GM18505 (cell line): ENCODE results near the gene ZBTB40.

Source experiments
- ATAC-seq: cut with Tn5 transposase; IDR thresholded peaks from one replicate; pipeline ENCODE4 v1.9.1; 2021; ENCODE audit not compliant: unreplicated experiment
- POLR2A ChIP-seq: IDR thresholded peaks from 4 replicates; pipeline ENCODE4 v1.6.1; 2011; ENCODE audit warnings: borderline replicate concordance; ENCODE audit not compliant: insufficient read depth, insufficient read length; ENCODE audit errors: extremely low read depth

Gene ZBTB40

DNA sequence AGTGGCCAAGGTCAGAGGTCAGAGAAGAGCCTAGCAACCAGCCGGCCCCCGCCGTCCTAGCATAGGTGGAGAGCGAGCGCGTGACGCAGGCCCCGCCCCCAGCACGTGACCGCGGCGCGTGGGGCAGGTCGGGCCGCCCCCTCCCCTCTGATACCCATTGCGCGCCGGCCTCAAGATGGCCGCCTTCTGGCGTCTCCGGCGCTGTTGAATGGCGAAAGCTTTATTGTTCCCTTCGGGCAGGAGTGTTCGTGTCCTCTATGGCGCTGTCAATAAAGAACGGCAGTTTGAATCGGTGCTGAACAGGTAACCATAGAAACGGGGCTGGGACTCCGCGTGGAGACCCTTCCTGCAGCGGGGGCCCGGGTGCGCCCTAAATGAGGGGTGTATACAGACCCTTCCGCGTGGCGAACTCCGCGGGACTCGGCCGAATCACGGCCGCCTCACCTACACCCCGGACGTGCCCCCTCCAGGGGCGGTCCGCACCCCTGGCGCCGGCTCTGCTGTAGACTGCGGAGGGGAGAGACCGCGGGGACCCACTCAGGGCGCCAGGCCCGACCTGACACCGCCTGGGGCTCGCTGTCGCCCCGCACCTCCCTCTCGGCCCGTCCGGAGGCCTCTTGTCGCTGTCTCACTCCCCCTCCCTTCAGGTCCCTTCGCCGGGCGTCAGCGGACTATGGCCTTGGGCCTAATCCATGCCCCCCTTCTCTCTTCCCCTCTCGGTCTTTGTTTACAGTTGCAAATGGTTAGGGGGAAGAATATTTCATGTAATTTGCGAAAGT is at the start of gene ZBTB40:
Gene ZBTB40, plus strand, starts transcription at position 150 of the 779 bp plus-strand sequence. CDS start 38,098 bp downstream, outside the sequence.
- TF ChIP-seq POLR2A: peak; percentile 59
- peak; percentile 80 for ATAC-seq

DNA sequence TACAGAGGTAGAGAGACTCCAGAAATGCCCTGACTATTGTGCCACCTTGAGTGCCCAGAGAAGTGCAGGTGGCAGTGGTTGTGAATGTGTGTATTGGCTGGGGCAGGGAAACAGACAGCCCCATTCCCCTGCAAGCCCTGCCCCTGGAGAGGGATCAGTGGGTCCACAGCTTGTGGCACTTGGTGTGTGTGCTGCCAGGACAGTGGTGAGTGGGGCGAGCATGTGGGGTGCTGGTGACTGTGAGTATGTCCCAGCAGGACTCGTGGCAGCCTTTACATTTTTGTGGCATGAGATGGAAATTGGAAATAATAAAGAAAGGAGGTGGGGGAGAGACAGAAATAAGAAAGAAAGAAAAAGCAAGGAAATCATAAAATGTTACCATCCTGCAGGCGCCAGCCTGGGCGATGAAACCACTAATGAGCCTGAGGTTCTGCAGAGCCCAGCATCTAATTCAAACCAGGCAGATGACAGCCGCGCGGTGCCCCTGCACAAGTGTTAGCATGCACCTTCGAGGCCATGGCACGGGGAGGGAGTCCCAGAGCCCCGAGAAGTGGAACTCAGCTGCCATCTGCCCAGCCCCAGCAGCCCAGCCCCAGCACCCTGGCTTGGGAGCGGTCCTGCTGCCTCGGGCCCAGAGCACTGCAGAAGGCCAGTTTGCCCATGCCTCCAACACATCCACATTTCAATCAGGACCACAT is 49.1 kb upstream of the ZBTB40 start:
- TF ChIP-seq POLR2A: no peak
- no peak for ATAC-seq

DNA sequence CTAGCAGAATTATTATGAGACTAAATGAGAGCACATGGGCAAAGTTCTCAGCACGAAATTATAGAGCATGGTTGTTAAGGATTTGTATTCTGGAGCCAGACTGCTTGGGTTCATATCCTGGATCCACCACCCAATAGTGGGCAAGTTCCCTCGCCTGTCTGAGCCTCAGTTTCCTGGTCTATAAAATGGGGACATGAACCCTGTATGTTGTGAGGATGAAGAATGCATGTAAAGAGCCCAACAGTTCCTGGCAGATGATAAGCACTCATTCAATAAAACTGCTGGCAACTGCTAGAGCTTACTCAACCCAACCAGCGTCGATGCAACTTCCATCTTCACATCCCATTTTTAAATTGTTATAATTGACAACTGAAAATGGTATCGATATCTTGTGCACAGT is 47.2 kb upstream of the ZBTB40 start:
- ATAC-seq: no peak
- TF ChIP-seq POLR2A: no peak

DNA sequence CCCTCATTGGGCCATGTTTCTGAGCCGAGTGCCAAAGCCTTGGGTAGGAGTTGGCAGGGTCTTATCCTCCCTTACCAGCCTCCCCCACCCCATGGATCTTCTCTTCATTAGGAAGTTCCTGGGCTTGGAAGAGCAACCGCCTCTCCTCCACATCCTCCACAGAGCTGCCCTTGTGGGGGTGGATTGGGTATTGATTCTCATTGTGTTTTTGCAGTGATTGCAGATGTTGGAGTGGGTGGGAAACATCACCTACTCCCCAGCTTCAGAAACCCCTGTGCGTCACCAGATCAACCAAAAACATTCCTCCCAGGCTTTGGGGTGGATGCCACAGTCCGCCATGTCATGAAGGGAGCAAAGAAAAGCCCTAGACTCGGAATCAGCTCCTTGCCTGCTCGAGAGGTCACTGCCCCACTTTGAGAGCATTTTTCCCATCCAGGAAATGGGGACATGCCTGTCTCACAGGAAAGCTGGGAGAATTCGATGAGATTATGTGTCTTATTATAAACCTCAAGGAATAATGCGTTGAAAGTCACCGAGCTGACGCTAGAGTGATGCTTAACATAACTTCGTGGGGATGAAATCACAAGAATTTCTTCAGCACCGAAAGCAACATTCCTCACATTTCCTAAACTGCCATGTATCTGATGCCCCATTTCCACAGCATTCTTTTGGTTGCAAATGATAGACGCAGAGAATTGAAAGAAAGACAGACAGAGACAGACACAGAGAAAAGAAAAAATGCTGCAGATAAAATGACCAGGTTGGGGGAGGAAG is 44.7 kb upstream of the ZBTB40 start:
- no peak for TF ChIP-seq POLR2A
- ATAC-seq: no peak

- ATAC-seq: no peak
- no peak for TF ChIP-seq POLR2A
Measured at GRCh38 chr1:22408230-22408629, 43.4 kb upstream of the ZBTB40 start.

- no peak for TF ChIP-seq POLR2A
- ATAC-seq: no peak
Measured at GRCh38 chr1:22410401-22410800, 41.2 kb upstream of the ZBTB40 start.

DNA sequence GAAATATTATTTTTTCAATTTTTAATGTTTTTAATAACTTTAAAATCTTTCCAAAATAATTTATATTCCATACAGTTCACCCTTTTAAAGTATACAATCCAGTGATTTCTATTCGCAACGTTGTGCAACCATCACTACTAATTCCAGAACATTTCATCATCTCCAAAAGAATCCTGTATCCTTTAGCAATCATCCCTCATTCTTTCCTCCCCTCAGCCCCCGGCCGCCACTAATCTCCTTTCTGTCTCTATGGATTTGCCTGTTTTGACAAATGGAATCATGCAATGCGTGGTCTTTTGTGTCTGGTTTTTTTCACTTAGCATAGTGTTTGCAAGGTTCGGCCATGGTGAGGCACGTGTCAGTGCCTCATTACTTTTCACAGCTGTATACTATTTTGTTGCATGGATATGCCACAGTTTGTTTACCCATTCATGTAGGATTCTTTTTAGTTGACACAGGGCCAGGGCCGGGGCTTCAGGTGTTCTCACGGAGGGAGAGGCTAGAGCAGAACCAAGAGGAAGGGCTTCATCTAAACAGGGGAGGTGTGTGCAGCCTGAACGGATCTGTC is 40.6 kb upstream of the ZBTB40 start:
- no peak for TF ChIP-seq POLR2A
- no peak for ATAC-seq

DNA sequence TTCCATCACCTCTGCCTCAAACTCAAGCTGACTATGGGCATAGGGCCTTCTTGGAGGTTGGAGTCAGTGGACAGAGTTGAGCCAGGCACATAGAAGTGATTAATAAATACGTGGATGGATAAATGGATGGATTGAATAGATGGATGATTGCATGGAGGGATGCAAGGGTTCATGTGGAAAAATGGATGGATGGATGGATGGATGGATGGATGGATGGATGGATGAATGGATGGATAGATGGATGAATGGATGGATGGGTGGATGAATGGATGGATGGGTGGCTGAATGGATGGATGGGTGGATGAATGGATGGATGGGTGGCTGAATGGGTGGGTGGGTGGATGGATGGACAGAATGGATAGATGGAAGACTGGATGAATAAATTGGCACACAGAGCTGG is 40.1 kb upstream of the ZBTB40 start:
- no peak for ATAC-seq
- TF ChIP-seq POLR2A: no peak

- TF ChIP-seq POLR2A: no peak
- no peak for ATAC-seq
Measured at GRCh38 chr1:22412932-22413727, 38.5 kb upstream of the ZBTB40 start.

- no peak for ATAC-seq
- no peak for TF ChIP-seq POLR2A
Measured at GRCh38 chr1:22413799-22414198, 37.9 kb upstream of the ZBTB40 start.

GRCh38 chr1:22414244-22414751 is 37.4 kb upstream of the ZBTB40 start:
- no peak for ATAC-seq
- TF ChIP-seq POLR2A: no peak

DNA sequence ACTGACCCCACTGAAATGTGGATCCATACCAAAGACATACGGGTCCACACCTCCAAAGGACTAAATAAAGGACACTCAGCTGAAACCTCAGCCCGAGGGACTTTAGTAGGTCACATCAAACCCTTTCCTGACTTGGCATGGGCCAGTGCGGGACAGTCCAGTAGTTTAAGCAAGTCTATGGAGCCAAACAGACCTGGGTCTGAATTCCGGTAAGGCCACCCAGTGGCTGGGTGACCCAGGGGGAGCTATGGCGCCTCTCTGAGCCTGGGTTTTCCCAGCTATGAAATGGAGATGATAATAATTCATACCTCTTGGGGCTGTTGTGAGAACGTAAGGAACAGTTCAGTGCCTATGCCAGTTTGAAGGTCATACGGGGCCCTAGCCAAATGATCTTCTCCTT is 36.2 kb upstream of the ZBTB40 start:
- TF ChIP-seq POLR2A: no peak
- ATAC-seq: no peak
